GM12873 (cell line): ENCODE results near the gene DPAGT1.

Source experiments
- TF ChIP-seq, protein P1 (sequence below): IDR thresholded peaks from 2 replicates; pipeline ENCODE4 v1.5.1; 2012; ENCODE audit warnings: low read depth, mild to moderate bottlenecking, moderate library complexity, low read length, control low read depth; ENCODE audit not compliant: insufficient read depth; ENCODE audit errors: missing control alignments

The DPAGT1 gene

DNA sequence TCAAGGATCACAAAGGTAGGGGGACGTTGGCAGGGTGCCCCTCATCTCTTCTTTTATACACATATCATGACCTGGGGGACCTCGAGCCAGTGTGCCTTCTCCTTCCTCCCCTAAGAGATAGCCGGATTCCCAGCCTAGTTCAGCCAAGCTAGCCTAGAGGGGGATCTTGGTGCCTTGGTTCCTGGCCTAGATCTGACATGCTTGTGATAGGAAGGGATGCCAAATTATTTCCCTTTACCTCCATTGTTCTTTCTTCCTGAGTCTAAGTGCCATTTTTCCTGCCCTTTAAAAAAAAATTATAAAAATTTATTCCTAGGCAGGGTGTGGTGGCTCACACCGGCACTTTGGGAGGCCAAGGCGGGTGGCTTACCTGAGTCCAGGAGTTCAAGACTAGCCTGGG lies 12.7 kb upstream of the DPAGT1 start:
- TF ChIP-seq, protein P1, sequence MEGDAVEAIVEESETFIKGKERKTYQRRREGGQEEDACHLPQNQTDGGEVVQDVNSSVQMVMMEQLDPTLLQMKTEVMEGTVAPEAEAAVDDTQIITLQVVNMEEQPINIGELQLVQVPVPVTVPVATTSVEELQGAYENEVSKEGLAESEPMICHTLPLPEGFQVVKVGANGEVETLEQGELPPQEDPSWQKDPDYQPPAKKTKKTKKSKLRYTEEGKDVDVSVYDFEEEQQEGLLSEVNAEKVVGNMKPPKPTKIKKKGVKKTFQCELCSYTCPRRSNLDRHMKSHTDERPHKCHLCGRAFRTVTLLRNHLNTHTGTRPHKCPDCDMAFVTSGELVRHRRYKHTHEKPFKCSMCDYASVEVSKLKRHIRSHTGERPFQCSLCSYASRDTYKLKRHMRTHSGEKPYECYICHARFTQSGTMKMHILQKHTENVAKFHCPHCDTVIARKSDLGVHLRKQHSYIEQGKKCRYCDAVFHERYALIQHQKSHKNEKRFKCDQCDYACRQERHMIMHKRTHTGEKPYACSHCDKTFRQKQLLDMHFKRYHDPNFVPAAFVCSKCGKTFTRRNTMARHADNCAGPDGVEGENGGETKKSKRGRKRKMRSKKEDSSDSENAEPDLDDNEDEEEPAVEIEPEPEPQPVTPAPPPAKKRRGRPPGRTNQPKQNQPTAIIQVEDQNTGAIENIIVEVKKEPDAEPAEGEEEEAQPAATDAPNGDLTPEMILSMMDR: no peak

GRCh38 chr11:119113716-119114115 lies 12.1 kb upstream of the DPAGT1 start:
- TF ChIP-seq, protein P1: no peak

DNA sequence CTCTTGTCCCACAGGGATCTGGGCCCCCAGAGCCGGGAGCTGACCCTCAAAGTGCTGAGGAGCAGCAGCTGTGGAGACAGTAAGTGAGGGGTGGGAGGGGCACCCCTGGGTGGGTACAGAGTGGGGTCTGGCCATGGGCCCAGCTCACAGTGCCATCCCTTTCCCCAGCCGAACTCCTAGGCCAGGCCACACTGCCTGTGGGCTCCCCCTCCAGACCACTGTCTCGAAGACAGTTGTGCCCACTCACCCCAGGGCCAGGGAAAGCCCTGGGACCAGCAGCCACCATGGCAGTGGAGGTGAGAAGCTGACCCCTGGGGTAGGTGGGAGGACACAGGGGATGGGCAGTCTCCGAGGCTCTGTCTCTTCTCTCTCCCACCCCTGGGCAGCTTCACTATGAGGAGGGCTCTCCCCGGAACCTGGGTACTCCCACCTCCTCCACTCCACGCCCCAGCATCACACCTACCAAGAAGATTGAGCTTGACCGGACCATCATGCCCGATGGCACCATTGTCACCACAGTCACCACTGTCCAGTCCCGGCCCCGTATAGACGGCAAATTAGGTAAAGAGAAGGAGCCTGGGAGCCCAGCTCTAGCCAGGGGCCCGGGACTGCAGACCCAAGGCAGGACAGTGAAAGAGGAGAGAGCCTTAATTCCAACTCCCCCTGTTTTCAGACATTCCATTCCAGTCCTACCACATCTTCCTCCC lies 10.8 kb upstream of the DPAGT1 start:
- TF ChIP-seq, protein P1: no peak

- TF ChIP-seq, protein P1: no peak
Observed at GRCh38 chr11:119111361-119111925, 9.8 kb upstream of the DPAGT1 start.

GRCh38 chr11:119110439-119110838 lies 8.8 kb upstream of the DPAGT1 start:
- TF ChIP-seq, protein P1: no peak

- TF ChIP-seq, protein P1: no peak
Observed at GRCh38 chr11:119109843-119110242, 8.2 kb upstream of the DPAGT1 start.

DNA sequence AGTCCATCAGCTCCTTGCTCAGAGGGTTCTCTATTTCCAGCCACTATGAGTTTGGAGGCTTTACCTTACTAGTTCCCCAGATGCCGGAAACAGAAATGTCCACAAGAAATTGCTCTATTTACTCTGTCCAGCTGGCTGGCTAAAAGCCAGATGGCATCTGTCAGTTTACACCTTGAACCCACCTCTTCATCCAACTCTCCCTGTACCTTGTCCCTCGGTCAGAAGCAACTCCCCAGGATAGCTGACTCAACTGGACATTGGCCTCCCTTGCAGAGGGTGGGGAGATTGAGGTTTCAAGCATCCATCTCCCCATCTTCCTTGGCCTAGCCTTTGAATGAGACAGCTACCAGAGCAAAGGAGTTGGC lies 7.2 kb upstream of the DPAGT1 start:
- TF ChIP-seq, protein P1: no peak
